Body of pancreas (tissue), 4 donors: Measurements from ENCODE around the gene FOS. TPM values are rescaled to one million over a fixed set of nuclear protein-coding genes. Genes with fewer than 3 reads are reported as not detected.
"Not testable (repeated sequence)": the region's sequence is repeated elsewhere in the genome, so short reads cannot be mapped to it uniquely, and the experiment has no call there.

Experiments
- ATAC-seq: fragments of 150-250 bp; one replicate; pipeline ENCODE4 v1.9.1; 2016
- DNase-seq, 4 donors: peaks; one replicate each; pipeline ENCODE4 v3.0.0-alpha.2; 2019
- H3K27ac ChIP-seq, 4 donors: fragments of 200-600 bp; sonication (generic); 1 replicate in 3 of 4; 2 replicates in 1 of 4; pipeline versions ENCODE4 v1.5.1 to v1.6.1; 2016 to 2019; ENCODE audit warnings: mild to moderate bottlenecking in 1 of 4, mixed read lengths in 1 of 4, moderate library complexity in 1 of 4
- H3K27me3 ChIP-seq, 2 donors: fragments of 200-600 bp; sonication (generic); one replicate each; pipeline ENCODE4 v1.6.0; 2016; ENCODE audit warnings: mild to moderate bottlenecking in 1 of 2
- H3K36me3 ChIP-seq, 2 donors: fragments of 200-600 bp; sonication (generic); replicated peaks in 1 of 2; 2 replicates each; pipeline ENCODE4 v1.5.1; 2016; ENCODE audit warnings: low read depth in 2 of 2; ENCODE audit not compliant: insufficient read depth in 1 of 2
- H3K4me1 ChIP-seq: fragments of 200-600 bp; sonication (generic); one replicate; pipeline ENCODE4 v1.6.0; 2016
- H3K4me3 ChIP-seq, 2 donors: fragments of 200-600 bp; sonication (generic); 1 replicate in 1 of 2; 2 replicates in 1 of 2; pipeline ENCODE4 v1.5.1; 2016 to 2019
- H3K9me3 ChIP-seq, 3 donors: fragments of 200-600 bp; sonication (generic); 1 replicate in 2 of 3; 2 replicates in 1 of 3; pipeline ENCODE4 v1.5.1; 2016
- CTCF ChIP-seq, 7 experiments: fragments of 450-650 bp in 4 of 7; fragments of 200-600 bp in 3 of 7; sonication (generic) in 3 of 7; IDR thresholded peaks; one replicate each; pipeline ENCODE4 v1.5.1; 2016 to 2019; ENCODE audit warnings: antibody characterized with exemption in 7 of 7
- POLR2A ChIP-seq, 3 donors: fragments of 450-650 bp; IDR thresholded peaks; one replicate each; pipeline ENCODE4 v1.6.1; 2016; ENCODE audit warnings: antibody characterized with exemption in 3 of 3, mild to moderate bottlenecking in 2 of 3
- WGBS, 2 donors: methylation state at CpG; one replicate each; pipeline ENCODE4 v1.1.5; 2017; 5-methylcytosine and 5-hydroxymethylcytosine counted together
- intact Hi-C: fragments of 100-400 bp; cut with DNase I; formaldehyde crosslinking; loops from one replicate; pipeline ENCODE4 v1.15.1; 2023
- total RNA-seq, 2 donors: library from RNA; depleted of rRNA; stranded (reverse); fragments of >200 nt; gene quantifications; one replicate each; pipeline ENCODE4 v1.1.0, GENCODE V29; 2016

The FOS gene
- total RNA-seq, 2 donors from 2014 or later = 412 to 1,093 TPM

- peak; percentile 32 to 50 (median 40) for TF ChIP-seq POLR2A (IDR thresholded peaks at IDR 0.05)
- TF ChIP-seq CTCF (IDR thresholded peaks at IDR 0.05) = no peak
Measured at GRCh38 chr14:75280831-75281653, 2.4 kb downstream of the FOS start.

GRCh38 chr14:75281654-75282019 is 3.0 kb downstream of the FOS start:
- intact Hi-C loops = no loop called here
- Histone ChIP-seq H3K9me3 (no peaks in the 10 kb centered on the region), H3K4me3 (no peak overlapping the region), H3K36me3 (peaks cover 0 to 2% of the 10 kb centered on the region in 2 donors), H3K27ac (peak overlapping the region in 3 of 4 donors; percentile 6 to 100 (median 34)), H3K27me3 (no peaks in the 10 kb centered on the region), H3K4me1 (peaks cover 56% of the 10 kb centered on the region)
- 86 to 90% methylated on average over 1 of the region's 1 CpG for WGBS, 2 donors
- no peak for ATAC-seq
- DNase-seq = no peak
- TF ChIP-seq CTCF (IDR thresholded peaks at IDR 0.05) = no peak
- TF ChIP-seq POLR2A (IDR thresholded peaks at IDR 0.05) = peak in 2 of 3 donors; percentile 1 to 18

More at GRCh38 chr14:75280831-75281653, 2.4 kb downstream of the FOS start:
- ATAC-seq = no peak
- Histone ChIP-seq H3K27me3 (no peaks in the 10 kb centered on the region), H3K27ac (peak overlapping the region in 3 of 4 donors; percentile 6 to 100 (median 34)), H3K4me1 (peaks cover 61% of the 10 kb centered on the region), H3K36me3 (peaks cover 0 to 2% of the 10 kb centered on the region in 2 donors), H3K9me3 (no peaks in the 10 kb centered on the region), H3K4me3 (no peak overlapping the region)
- 79 to 84% methylated on average over 12 to 17 of the region's 17 CpGs for WGBS, 2 donors
- peak in 3 of 4 donors; percentile 35 to 72 (median 65) for DNase-seq
- intact Hi-C loops = no loop called here

GRCh38 chr14:75282170-75282554 is 3.5 kb downstream of the FOS start:
- peak overlapping the region in 3 of 4 donors; percentile 65 to 100 (median 78) for H3K27ac ChIP-seq
- intact Hi-C loops = no loop called here
- no peaks in the 10 kb centered on the region for H3K27me3 ChIP-seq
- TF ChIP-seq CTCF (IDR thresholded peaks at IDR 0.05) = no peak
- TF ChIP-seq POLR2A (IDR thresholded peaks at IDR 0.05) = peak in 1 of 3 donors; percentile 3
- peak in 2 of 4 donors; percentile 42 to 58 for DNase-seq
- H3K36me3 ChIP-seq = peaks cover 0 to 2% of the 10 kb centered on the region in 2 donors
- no peaks in the 10 kb centered on the region for H3K9me3 ChIP-seq
- 90 to 92% methylated on average over 4 of the region's 4 CpGs for WGBS, 2 donors
- ATAC-seq = no peak
- H3K4me3 ChIP-seq = no peak overlapping the region
- H3K4me1 ChIP-seq = peaks cover 53% of the 10 kb centered on the region

GRCh38 chr14:75282555-75283161 is 4.0 kb downstream of the FOS start:
- intact Hi-C loops = not testable (repeated sequence)

GRCh38 chr14:75283162-75283832 is 4.7 kb downstream of the FOS start:
- DNase-seq (peak; percentile 49 to 80 (median 68)), ATAC-seq (peak; percentile 21)

More at GRCh38 chr14:75282555-75283161, 4.0 kb downstream of the FOS start:
- not testable (repeated sequence) for H3K9me3 ChIP-seq, H3K36me3 ChIP-seq, H3K4me3 ChIP-seq, ATAC-seq, H3K27me3 ChIP-seq
- WGBS, 2 donors = 73 to 81% methylated on average over 18 of the region's 18 CpGs
- peak in 3 of 4 donors; percentile 56 to 67 (median 64) for DNase-seq
- Histone ChIP-seq H3K4me1 (peaks cover 53% of the 10 kb centered on the region), H3K27ac (peak overlapping the region; percentile 59 to 100 (median 72))
- peak in 1 of 3 donors; percentile 20 for TF ChIP-seq POLR2A (IDR thresholded peaks at IDR 0.05)

More at GRCh38 chr14:75283162-75283832, 4.7 kb downstream of the FOS start:
- intact Hi-C loops = no loop called here
- WGBS, 2 donors = 16 to 31% methylated on average over 13 of the region's 13 CpGs
- peak overlapping the region; percentile 59 to 100 (median 72) for H3K27ac ChIP-seq
- peaks cover 53% of the 10 kb centered on the region for H3K4me1 ChIP-seq
- H3K27me3 ChIP-seq = no peaks in the 10 kb centered on the region
- no peaks in the 10 kb centered on the region for H3K9me3 ChIP-seq
- peaks cover 0 to 2% of the 10 kb centered on the region in 2 donors for H3K36me3 ChIP-seq
- TF ChIP-seq POLR2A (IDR thresholded peaks at IDR 0.05) = peak; percentile 70 to 77 (median 70)
- TF ChIP-seq CTCF (IDR thresholded peaks at IDR 0.05) = peak in 4 of 7 experiments; percentile 13 to 48 (median 34)
- no peak overlapping the region for H3K4me3 ChIP-seq
